ENCODE data around the gene TBC1D23.

The TBC1D23 gene

DNA sequence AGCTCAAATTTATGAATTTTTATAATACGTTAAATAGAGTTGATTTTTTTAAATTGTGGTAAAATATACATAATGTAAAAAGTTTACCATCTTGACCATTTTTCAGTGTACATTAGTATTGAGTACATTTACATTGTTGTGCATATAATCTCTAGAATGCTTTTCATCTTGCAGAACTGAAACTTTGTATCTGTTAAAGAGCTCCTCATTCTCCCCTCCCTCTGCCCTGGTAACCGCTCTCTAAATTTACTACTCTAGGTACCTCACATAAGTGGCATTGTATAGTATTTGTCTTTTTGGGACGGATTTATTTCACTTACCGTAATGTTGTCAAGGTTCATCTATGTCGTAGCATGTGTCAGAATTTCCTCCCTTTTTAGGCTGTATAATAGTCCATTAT lies 13.6 kb downstream of the TBC1D23 start:
- H3K79me2 ChIP-seq (ENCODE audit: insufficient read depth, low read length): peaks cover 31% of the 10 kb centered on the region
- no peaks in the 10 kb centered on the region for H3K27me3 ChIP-seq (ENCODE audit: insufficient read depth, low read length)
- H3K9me2 ChIP-seq (ENCODE audit: low read depth, low read length): no peaks in the 10 kb centered on the region
- no peak overlapping the region for H3K4me3 ChIP-seq (ENCODE audit: low read depth, low read length, poor library complexity, severe bottlenecking)
- peaks cover 4% of the 10 kb centered on the region for H3K4me1 ChIP-seq (ENCODE audit: insufficient read depth, low read length, severe bottlenecking)
- no peaks in the 10 kb centered on the region for H3K9me3 ChIP-seq (ENCODE audit: low read length)
- no peaks in the 10 kb centered on the region for H4K20me1 ChIP-seq (ENCODE audit: insufficient read depth, low read length)
- H3K36me3 ChIP-seq (ENCODE audit: insufficient read depth, low read length): no peaks in the 10 kb centered on the region
- no peak overlapping the region for H3K9ac ChIP-seq (ENCODE audit: low read length)
- no peak overlapping the region for H2AFZ ChIP-seq (ENCODE audit: low read length)
- no peak overlapping the region for H3K4me2 ChIP-seq (ENCODE audit: low read length)
- H3K27ac ChIP-seq (ENCODE audit: low read depth, low read length, poor library complexity, severe bottlenecking): no peak overlapping the region
- H3F3A ChIP-seq (ENCODE audit: insufficient read depth, low read length): no peaks in the 10 kb centered on the region
- no peak for TF ChIP-seq EZH2 (IDR thresholded peaks at IDR 0.05; ENCODE audit: borderline replicate concordance, low read length)
- TF ChIP-seq, protein P1, sequence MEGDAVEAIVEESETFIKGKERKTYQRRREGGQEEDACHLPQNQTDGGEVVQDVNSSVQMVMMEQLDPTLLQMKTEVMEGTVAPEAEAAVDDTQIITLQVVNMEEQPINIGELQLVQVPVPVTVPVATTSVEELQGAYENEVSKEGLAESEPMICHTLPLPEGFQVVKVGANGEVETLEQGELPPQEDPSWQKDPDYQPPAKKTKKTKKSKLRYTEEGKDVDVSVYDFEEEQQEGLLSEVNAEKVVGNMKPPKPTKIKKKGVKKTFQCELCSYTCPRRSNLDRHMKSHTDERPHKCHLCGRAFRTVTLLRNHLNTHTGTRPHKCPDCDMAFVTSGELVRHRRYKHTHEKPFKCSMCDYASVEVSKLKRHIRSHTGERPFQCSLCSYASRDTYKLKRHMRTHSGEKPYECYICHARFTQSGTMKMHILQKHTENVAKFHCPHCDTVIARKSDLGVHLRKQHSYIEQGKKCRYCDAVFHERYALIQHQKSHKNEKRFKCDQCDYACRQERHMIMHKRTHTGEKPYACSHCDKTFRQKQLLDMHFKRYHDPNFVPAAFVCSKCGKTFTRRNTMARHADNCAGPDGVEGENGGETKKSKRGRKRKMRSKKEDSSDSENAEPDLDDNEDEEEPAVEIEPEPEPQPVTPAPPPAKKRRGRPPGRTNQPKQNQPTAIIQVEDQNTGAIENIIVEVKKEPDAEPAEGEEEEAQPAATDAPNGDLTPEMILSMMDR (IDR thresholded peaks at IDR 0.05; ENCODE audit: low read length): no peak

DNA sequence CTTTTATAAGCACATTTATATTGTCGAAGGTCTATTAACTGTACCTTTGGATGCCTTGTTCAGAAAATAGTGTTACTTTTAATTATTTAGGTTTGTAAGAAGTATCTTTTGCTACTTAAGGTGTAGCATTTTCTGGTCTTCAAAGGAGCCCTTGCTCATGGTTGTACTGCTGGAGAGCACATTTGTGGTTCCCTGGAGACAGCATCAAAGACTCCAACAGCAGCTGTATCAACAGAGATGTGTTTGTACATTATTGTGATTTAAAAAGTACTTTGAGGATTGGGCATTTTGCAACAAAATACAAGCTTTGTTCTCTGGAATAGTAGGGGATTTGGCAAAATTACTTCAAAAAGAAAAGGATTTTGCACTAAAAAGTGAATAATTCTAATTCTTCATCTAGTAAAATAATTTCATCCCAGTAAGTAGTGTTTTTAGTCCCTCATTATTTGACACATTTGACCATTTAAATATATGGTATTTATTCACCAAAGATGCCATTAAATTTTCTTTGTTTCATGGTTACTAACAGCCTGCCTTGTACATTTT lies 16.5 kb downstream of the TBC1D23 start:
- no peak overlapping the region for H2AFZ ChIP-seq (ENCODE audit: low read length)
- no peaks in the 10 kb centered on the region for H3K9me3 ChIP-seq (ENCODE audit: low read length)
- no peak overlapping the region for H3K4me2 ChIP-seq (ENCODE audit: low read length)
- peaks cover 10% of the 10 kb centered on the region; the same call in 1 of the 2 replicates for H3K79me2 ChIP-seq (ENCODE audit: insufficient read depth, low read length)
- no peaks in the 10 kb centered on the region for H3K27me3 ChIP-seq (ENCODE audit: insufficient read depth, low read length)
- peaks cover 8% of the 10 kb centered on the region; the same call in 1 of the 2 replicates for H3K36me3 ChIP-seq (ENCODE audit: insufficient read depth, low read length)
- H3K9me2 ChIP-seq (ENCODE audit: low read depth, low read length): no peaks in the 10 kb centered on the region
- TF ChIP-seq, protein P1 (IDR thresholded peaks at IDR 0.05; ENCODE audit: low read length): no peak
- no peak for TF ChIP-seq EZH2 (IDR thresholded peaks at IDR 0.05; ENCODE audit: borderline replicate concordance, low read length)
- H3K9ac ChIP-seq (ENCODE audit: low read length): no peak overlapping the region
- no peaks in the 10 kb centered on the region for H3F3A ChIP-seq (ENCODE audit: insufficient read depth, low read length)
- no peaks in the 10 kb centered on the region for H4K20me1 ChIP-seq (ENCODE audit: insufficient read depth, low read length)
- H3K27ac ChIP-seq (ENCODE audit: low read depth, low read length, poor library complexity, severe bottlenecking): no peak overlapping the region
- no peak overlapping the region for H3K4me3 ChIP-seq (ENCODE audit: low read depth, low read length, poor library complexity, severe bottlenecking)
- H3K4me1 ChIP-seq (ENCODE audit: insufficient read depth, low read length, severe bottlenecking): peaks cover 4% of the 10 kb centered on the region

DNA sequence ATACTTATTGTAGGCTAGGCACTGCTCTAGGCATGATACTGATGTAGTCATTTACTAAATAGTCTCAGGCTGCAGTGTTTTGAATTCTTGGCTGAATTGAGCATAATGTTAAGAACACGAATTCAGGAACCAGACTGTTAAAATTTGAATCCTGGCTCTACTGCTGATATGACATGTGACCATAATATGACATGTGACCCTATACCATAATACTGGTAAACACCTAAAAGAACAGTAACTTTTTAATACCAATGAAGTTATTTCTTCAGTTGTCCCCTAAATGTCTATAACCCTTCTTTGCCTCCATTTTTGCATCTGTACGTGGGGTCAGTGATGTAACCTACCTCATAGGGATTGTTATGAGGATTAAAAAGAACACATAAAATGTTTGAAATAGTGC lies 18.1 kb downstream of the TBC1D23 start:
- H3F3A ChIP-seq (ENCODE audit: insufficient read depth, low read length): no peaks in the 10 kb centered on the region
- H3K9me2 ChIP-seq (ENCODE audit: low read depth, low read length): no peaks in the 10 kb centered on the region
- H3K4me1 ChIP-seq (ENCODE audit: insufficient read depth, low read length, severe bottlenecking): peaks cover 4% of the 10 kb centered on the region
- TF ChIP-seq EZH2 (IDR thresholded peaks at IDR 0.05; ENCODE audit: borderline replicate concordance, low read length): no peak
- H3K27ac ChIP-seq (ENCODE audit: low read depth, low read length, poor library complexity, severe bottlenecking): no peak overlapping the region
- H2AFZ ChIP-seq (ENCODE audit: low read length): no peak overlapping the region
- H3K79me2 ChIP-seq (ENCODE audit: insufficient read depth, low read length): peaks cover 10% of the 10 kb centered on the region; the same call in 1 of the 2 replicates
- no peak overlapping the region for H3K4me2 ChIP-seq (ENCODE audit: low read length)
- no peaks in the 10 kb centered on the region for H4K20me1 ChIP-seq (ENCODE audit: insufficient read depth, low read length)
- H3K4me3 ChIP-seq (ENCODE audit: low read depth, low read length, poor library complexity, severe bottlenecking): no peak overlapping the region
- H3K27me3 ChIP-seq (ENCODE audit: insufficient read depth, low read length): no peaks in the 10 kb centered on the region
- H3K9ac ChIP-seq (ENCODE audit: low read length): no peak overlapping the region
- H3K9me3 ChIP-seq (ENCODE audit: low read length): no peaks in the 10 kb centered on the region
- peaks cover 22% of the 10 kb centered on the region; the same call in 1 of the 2 replicates for H3K36me3 ChIP-seq (ENCODE audit: insufficient read depth, low read length)
